ENCODE measurements around the gene ANKS6.

Gene ANKS6

GRCh38 chr9:98702835-98703380 lies 93.4 kb downstream of the ANKS6 start:
- no peak for TF ChIP-seq CTCF (IDR thresholded peaks at IDR 0.05; ENCODE audit: insufficient read depth, missing control alignments)
- no peak for DNase-seq (ENCODE audit: insufficient read length, low spot score)
- FAIRE-seq: no peak

DNA sequence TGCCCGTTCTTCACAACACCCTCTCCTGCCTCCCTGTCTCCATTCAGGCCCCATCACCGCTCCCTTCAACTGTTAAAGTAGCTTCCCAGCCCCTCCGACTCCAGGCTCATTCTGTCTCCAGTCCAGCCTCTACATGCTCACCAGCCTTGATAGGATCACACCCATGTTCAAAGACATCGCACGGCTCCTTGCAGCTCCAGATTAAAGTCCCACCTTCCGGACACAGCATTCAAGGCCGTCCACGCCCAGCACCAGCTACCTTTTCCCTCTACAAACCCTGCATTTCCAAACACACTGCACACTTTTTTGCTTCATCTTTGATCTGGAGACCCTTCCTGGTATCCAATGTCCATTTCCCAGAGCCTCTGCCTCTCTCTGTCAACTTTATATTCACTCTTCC lies 94.0 kb downstream of the ANKS6 start:
- FAIRE-seq (no peak), DNase-seq (ENCODE audit: insufficient read length, low spot score) (no peak)
- TF ChIP-seq CTCF (IDR thresholded peaks at IDR 0.05; ENCODE audit: insufficient read depth, missing control alignments): no peak

DNA sequence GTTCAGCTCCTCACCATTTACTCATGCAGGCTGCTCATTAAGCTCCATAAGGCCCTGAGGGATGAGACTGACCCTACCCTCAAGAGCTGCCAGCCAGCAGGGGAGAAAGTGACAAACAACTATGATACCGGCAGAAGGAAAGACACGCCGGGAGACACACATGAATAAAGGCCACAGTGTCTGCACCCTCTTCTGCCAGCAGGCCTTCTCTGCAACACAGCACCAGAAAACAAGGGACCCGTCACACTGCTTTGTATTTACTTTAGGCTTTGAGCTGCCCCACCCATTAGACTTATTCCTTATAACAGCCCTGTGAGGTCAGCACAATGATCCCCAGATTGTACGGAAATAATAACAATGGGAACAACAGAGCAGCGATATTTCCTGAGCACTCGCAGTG lies 94.8 kb downstream of the ANKS6 start:
- FAIRE-seq (no peak), DNase-seq (ENCODE audit: insufficient read length, low spot score) (no peak)
- TF ChIP-seq CTCF (IDR thresholded peaks at IDR 0.05; ENCODE audit: insufficient read depth, missing control alignments): no peak

DNA sequence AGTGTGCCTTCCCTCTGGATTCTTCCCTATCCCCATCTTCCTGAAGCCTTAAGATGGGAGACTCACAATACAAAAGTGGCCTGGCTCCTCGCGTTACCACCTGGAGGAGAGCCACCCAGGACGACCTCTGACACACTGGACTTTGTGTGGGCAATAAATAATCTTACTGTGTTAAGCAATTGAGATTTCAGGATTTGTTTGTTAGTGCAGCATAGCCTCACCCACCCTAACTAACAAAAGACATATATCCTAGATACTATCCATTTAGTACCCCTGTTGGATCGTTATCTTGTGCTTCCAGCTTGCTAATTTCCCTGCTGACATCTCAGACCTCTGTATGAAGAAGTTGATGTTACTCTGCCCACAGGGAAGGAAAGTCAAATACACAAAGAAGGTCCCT lies 95.6 kb downstream of the ANKS6 start:
- FAIRE-seq (no peak), DNase-seq (ENCODE audit: insufficient read length, low spot score) (no peak)

DNA sequence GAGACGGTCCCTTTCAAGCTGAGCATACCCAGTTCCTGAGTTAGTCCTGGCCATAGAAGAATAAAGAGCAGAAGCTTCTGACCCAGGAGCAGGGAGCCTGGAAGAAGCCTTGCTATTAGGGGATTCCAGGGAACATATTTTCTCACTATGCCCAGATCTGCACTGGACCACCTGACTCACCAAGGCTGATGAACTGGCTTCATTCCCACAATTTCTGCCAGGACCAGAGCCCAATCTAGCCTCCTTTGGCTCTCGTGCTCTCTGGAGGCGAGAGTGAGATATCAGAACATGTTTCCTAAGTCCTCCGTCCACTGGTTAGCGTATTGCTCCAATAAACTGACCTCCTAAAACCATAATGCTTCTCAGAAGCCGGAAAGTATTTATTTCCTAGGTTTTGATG lies 97.5 kb downstream of the ANKS6 start:
- no peak for FAIRE-seq
- DNase-seq (ENCODE audit: insufficient read length, low spot score): no peak
- no peak for TF ChIP-seq CTCF (IDR thresholded peaks at IDR 0.05; ENCODE audit: insufficient read depth, missing control alignments)

More for the DNA sequence above, 95.6 kb downstream of the ANKS6 start:
- TF ChIP-seq CTCF (IDR thresholded peaks at IDR 0.05; ENCODE audit: insufficient read depth, missing control alignments): no peak

GRCh38 chr9:98694943-98695342 lies 101.4 kb downstream of the ANKS6 start:
- no peak for TF ChIP-seq CTCF (IDR thresholded peaks at IDR 0.05; ENCODE audit: insufficient read depth, missing control alignments)
- FAIRE-seq (no peak), DNase-seq (ENCODE audit: insufficient read length, low spot score) (no peak)

DNA sequence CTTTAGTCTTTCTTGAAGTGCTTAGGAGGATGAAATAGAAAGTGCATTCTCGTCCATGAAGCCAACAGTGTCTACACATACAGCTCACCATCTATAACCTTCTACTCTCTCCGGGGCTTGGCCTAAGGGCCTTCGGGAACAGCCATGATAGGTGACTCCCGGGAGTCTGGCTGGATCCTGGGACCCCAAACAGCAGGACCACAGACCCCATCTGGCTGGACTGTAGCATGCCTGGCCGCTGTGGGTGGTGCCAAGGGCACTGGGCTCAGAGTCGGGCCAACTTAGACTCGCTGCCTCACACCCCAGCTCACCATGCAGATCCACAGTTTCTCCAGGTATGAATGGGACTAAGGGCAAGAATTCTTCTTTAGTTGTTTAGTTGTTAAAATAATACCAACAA lies 104.0 kb downstream of the ANKS6 start:
- DNase-seq (ENCODE audit: insufficient read length, low spot score) (no peak), FAIRE-seq (no peak)
- TF ChIP-seq CTCF (IDR thresholded peaks at IDR 0.05; ENCODE audit: insufficient read depth, missing control alignments): no peak

Measured in D721Med (cell line).